Measurements from ENCODE around the gene ANO8. TPM values are rescaled to one million over a fixed set of nuclear protein-coding genes. Genes with fewer than 3 reads are reported as not detected.

The ANO8 gene
- total and polyA plus RNA-seq, 2 of the 13 experiments (the other 11 are each of a cell fraction or from before 2014, with no cell fraction given) = 1.8 to 3.5 TPM

DNA sequence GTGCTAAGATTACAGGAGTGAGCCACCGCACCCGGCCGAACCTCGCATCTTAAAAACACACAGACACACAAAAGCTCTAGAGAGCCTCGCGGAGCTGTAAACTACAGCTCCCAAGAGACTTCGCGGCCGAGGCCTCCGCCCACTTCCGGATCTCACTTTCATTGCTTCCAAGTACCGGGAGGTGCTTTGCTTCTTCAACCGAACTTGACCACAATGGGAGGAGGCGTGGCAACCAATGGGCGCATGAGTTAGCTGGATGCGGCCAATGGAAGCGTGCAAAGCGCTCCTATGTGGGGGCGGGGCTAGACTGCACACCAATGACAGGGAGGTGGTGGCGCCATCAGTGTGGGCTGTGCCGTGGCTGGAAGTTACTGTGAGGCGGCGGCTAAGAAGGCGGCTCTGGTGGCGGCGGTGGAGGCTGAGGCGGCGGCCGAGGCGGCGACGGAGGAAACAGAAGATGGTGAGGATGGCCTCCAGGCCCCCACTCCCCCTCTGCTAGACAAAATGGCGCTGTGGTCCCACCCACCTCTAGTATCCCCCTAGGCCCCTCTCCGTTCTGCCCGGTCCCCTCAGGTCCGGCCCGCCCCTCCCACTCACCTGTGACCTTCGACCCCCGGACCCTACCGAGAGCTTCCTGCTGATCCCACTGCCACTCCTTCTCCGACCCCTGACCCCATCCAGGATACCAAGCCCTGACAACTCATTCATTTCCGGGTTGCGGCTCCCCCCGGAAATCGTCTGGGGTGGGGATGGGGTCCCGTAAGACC, 25.3 kb downstream of the ANO8 start, which contains the start of gene DDA1 (continued):
- no peak for TF ChIP-seq LCORL (IDR thresholded peaks at IDR 0.05)
- peak; percentile 24; the same call in 1 of the 2 replicates for TF ChIP-seq LCORL (CRISPR knock-in tag; IDR thresholded peaks at IDR 0.05)
- TF ChIP-seq, protein P1, sequence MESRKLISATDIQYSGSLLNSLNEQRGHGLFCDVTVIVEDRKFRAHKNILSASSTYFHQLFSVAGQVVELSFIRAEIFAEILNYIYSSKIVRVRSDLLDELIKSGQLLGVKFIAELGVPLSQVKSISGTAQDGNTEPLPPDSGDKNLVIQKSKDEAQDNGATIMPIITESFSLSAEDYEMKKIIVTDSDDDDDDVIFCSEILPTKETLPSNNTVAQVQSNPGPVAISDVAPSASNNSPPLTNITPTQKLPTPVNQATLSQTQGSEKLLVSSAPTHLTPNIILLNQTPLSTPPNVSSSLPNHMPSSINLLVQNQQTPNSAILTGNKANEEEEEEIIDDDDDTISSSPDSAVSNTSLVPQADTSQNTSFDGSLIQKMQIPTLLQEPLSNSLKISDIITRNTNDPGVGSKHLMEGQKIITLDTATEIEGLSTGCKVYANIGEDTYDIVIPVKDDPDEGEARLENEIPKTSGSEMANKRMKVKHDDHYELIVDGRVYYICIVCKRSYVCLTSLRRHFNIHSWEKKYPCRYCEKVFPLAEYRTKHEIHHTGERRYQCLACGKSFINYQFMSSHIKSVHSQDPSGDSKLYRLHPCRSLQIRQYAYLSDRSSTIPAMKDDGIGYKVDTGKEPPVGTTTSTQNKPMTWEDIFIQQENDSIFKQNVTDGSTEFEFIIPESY (CRISPR knock-in tag; IDR thresholded peaks at IDR 0.05) = no peak
- TF ChIP-seq ZIK1 (CRISPR knock-in tag; IDR thresholded peaks at IDR 0.05; ENCODE audit: borderline replicate concordance, low read depth) = no peak
- TF ChIP-seq ZNF224 (CRISPR knock-in tag; IDR thresholded peaks at IDR 0.05) = no peak
- TF ChIP-seq, protein P2, sequence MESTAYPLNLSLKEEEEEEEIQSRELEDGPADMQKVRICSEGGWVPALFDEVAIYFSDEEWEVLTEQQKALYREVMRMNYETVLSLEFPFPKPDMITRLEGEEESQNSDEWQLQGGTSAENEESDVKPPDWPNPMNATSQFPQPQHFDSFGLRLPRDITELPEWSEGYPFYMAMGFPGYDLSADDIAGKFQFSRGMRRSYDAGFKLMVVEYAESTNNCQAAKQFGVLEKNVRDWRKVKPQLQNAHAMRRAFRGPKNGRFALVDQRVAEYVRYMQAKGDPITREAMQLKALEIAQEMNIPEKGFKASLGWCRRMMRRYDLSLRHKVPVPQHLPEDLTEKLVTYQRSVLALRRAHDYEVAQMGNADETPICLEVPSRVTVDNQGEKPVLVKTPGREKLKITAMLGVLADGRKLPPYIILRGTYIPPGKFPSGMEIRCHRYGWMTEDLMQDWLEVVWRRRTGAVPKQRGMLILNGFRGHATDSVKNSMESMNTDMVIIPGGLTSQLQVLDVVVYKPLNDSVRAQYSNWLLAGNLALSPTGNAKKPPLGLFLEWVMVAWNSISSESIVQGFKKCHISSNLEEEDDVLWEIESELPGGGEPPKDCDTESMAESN (CRISPR knock-in tag; conservative IDR thresholded peaks at IDR 0.05) = no peak
- no peak for TF ChIP-seq ZNF207 (IDR thresholded peaks at IDR 0.05; ENCODE audit: borderline replicate concordance)
- peak; percentile 12; the same call in 1 of the 2 replicates for TF ChIP-seq ZNF225 (CRISPR knock-in tag; IDR thresholded peaks at IDR 0.05)
- TF ChIP-seq ASH2L (IDR thresholded peaks at IDR 0.05; ENCODE audit: insufficient read length, low read depth, low read length) = peak; percentile 81
- TF ChIP-seq, protein P3, sequence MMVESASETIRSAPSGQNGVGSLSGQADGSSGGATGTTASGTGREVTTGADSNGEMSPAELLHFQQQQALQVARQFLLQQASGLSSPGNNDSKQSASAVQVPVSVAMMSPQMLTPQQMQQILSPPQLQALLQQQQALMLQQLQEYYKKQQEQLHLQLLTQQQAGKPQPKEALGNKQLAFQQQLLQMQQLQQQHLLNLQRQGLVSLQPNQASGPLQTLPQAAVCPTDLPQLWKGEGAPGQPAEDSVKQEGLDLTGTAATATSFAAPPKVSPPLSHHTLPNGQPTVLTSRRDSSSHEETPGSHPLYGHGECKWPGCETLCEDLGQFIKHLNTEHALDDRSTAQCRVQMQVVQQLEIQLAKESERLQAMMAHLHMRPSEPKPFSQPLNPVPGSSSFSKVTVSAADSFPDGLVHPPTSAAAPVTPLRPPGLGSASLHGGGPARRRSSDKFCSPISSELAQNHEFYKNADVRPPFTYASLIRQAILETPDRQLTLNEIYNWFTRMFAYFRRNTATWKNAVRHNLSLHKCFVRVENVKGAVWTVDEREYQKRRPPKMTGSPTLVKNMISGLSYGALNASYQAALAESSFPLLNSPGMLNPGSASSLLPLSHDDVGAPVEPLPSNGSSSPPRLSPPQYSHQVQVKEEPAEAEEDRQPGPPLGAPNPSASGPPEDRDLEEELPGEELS (CRISPR knock-in tag; IDR thresholded peaks at IDR 0.05) = 0 out of 2 replicates have a peak, but pooled peaks have one; percentile 10
- TF ChIP-seq AGO2 (optimal IDR thresholded peaks at IDR 0.05; ENCODE audit: low read depth, low read length) = peak; percentile 36
- TF ChIP-seq ZBTB42 (CRISPR knock-in tag; IDR thresholded peaks at IDR 0.05) = no peak
- TF ChIP-seq PLRG1 (conservative IDR thresholded peaks at IDR 0.05) = no peak
- 0 out of 2 replicates have a peak, but pooled peaks have one; percentile 72 for TF ChIP-seq MED13 (CRISPR knock-in tag; IDR thresholded peaks at IDR 0.05)
- peak; percentile 92 for TF ChIP-seq ZNF563 (CRISPR knock-in tag; IDR thresholded peaks at IDR 0.05)
- no peak for TF ChIP-seq NONO (IDR thresholded peaks at IDR 0.05)
- TF ChIP-seq NONO (CRISPR knock-in tag; conservative IDR thresholded peaks at IDR 0.05) = no peak; the same call in 1 of the 2 replicates
- peak; percentile 47; the same call in 1 of the 2 replicates for TF ChIP-seq TBX3 (IDR thresholded peaks at IDR 0.05; ENCODE audit: borderline replicate concordance)
- TF ChIP-seq HNRNPLL (IDR thresholded peaks at IDR 0.05; ENCODE audit: low read depth, low read length, poor library complexity, severe bottlenecking) = peak; percentile 7
- TF ChIP-seq MAZ (IDR thresholded peaks at IDR 0.05; ENCODE audit: borderline replicate concordance, low read depth, low read length) = no peak; the same call in 1 of the 2 replicates
- peak; percentile 62; the same call in 1 of the 2 replicates for TF ChIP-seq MAZ (CRISPR knock-in tag; IDR thresholded peaks at IDR 0.05; ENCODE audit: low read depth)
- no peak for TF ChIP-seq ZNF841 (CRISPR knock-in tag; IDR thresholded peaks at IDR 0.05; ENCODE audit: borderline replicate concordance)
- TF ChIP-seq HDAC1 (CRISPR knock-in tag; IDR thresholded peaks at IDR 0.05) = 0 out of 2 replicates have a peak, but pooled peaks have one; percentile 2
- peak; percentile 68; the same call in 1 of the 2 replicates for TF ChIP-seq ZNF790 (CRISPR knock-in tag; IDR thresholded peaks at IDR 0.05; ENCODE audit: borderline replicate concordance)
- no peak for TF ChIP-seq RBM39 (IDR thresholded peaks at IDR 0.05; ENCODE audit: low read depth, low read length, poor library complexity, severe bottlenecking)
